NOMO-1 treated with dmso at 0.1 percent for 144 hours (cell line): ENCODE data around the gene BTN1A1.
"Not testable (repeated sequence)": the region's sequence is repeated elsewhere in the genome, so short reads cannot be mapped to it uniquely, and the experiment has no call there.

ENCODE experiments used
- DNase-seq: peaks from one replicate; lab custom pipeline; 2025; ENCODE audit not compliant: unreplicated experiment; lab: John Stamatoyannopoulos, UW

BTN1A1 gene

GRCh38 chr6:26500102-26500501 lies at the start of gene BTN1A1:
Gene BTN1A1 (plus strand): TSS chr6:26500303. CDS start chr6:26501287, 984 bp downstream.
- no peak for DNase-seq

GRCh38 chr6:26452631-26453235 lies 47.4 kb upstream of the BTN1A1 start:
- DNase-seq: no peak

GRCh38 chr6:26454631-26455030 lies 45.5 kb upstream of the BTN1A1 start:
- DNase-seq: no peak

GRCh38 chr6:26455357-26455970 lies 44.6 kb upstream of the BTN1A1 start:
- no peak for DNase-seq

- DNase-seq: no peak
Measured at GRCh38 chr6:26457264-26457805, 42.8 kb upstream of the BTN1A1 start.

GRCh38 chr6:26457806-26458688 lies 42.1 kb upstream of the BTN1A1 start, which contains the start of gene BTN2A1:
Gene BTN2A1 (plus strand): TSS chr6:26457955. CDS start chr6:26458637, 682 bp downstream.
- DNase-seq: peak; percentile 86

- no peak for DNase-seq
Measured at GRCh38 chr6:26459023-26459810, 40.9 kb upstream of the BTN1A1 start.

GRCh38 chr6:26461353-26461752 lies 38.8 kb upstream of the BTN1A1 start:
- not testable (repeated sequence) for DNase-seq

GRCh38 chr6:26464014-26464413 lies 36.1 kb upstream of the BTN1A1 start:
- DNase-seq: no peak

GRCh38 chr6:26464416-26465131 lies 35.5 kb upstream of the BTN1A1 start:
- DNase-seq: no peak

- DNase-seq: no peak
Measured at GRCh38 chr6:26465776-26466175, 34.3 kb upstream of the BTN1A1 start.

- no peak for DNase-seq
Measured at GRCh38 chr6:26468829-26469228, 31.3 kb upstream of the BTN1A1 start.

- DNase-seq: no peak
Measured at GRCh38 chr6:26470643-26471042, 29.5 kb upstream of the BTN1A1 start.

GRCh38 chr6:26471970-26472369 lies 28.1 kb upstream of the BTN1A1 start:
- no peak for DNase-seq

- DNase-seq: no peak
Measured at GRCh38 chr6:26472549-26473290, 27.4 kb upstream of the BTN1A1 start.

- DNase-seq: no peak
Measured at GRCh38 chr6:26473429-26473757, 26.7 kb upstream of the BTN1A1 start.

GRCh38 chr6:26473758-26474438 lies 26.2 kb upstream of the BTN1A1 start:
- peak; percentile 86 for DNase-seq

- no peak for DNase-seq
Measured at GRCh38 chr6:26474439-26474881, 25.6 kb upstream of the BTN1A1 start.
